Fibroblast of peridontal ligament (primary cell): ENCODE measurements around the gene ZBTB39.
"Not testable (repeated sequence)": the region's sequence is repeated elsewhere in the genome, so short reads cannot be mapped to it uniquely, and the experiment has no call there.

Experiments
- DNase-seq: peaks from one replicate; pipeline ENCODE4 v3.0.0-alpha.2; 2010; ENCODE audit errors: extremely low read depth

The ZBTB39 gene

GRCh38 chr12:57000393-57000792, 6.0 kb downstream of the ZBTB39 start:
- no peak for DNase-seq

- DNase-seq, result no peak
Measured at GRCh38 chr12:56999456-56999855, 6.9 kb downstream of the ZBTB39 start.

DNA sequence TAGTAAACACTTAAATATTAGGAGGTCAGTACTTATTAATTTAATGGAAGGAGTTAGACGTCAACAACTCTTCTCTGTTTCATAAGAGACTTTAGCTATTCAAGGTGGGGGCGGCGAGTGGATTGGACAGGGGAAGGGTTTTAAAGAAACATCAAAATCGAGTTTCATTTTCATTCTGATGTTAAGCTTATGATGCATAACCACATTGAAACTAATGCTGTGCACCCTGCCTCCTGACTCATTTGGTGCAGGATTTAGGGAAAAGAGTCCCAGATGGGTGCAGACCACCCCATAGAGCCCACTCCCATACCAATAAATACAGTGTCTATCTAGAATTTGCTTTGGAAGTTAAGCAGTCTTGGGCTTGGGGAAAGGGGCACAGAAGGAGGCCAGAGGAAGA, 7.4 kb downstream of the ZBTB39 start:
- DNase-seq, result no peak

DNA sequence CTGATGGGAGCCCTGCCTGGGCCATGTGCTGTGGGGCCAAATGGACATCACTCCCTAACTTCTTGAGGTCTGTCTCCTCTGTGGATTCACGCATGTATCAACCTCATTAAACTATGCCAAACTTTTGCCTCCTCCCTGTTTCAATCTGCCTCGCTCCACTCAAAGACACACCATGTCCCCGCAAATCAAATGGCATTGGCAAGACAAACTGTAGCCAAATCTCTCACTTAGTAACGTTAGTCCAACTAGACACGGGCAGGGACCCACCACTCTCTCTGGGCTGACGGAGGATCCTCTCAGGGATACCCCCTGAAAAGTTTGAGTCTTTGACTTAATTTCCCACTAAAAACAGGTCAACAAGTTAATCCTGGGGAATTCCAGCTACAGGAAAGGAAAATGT, 8.0 kb downstream of the ZBTB39 start:
- DNase-seq, result no peak

- DNase-seq, result no peak
Measured at GRCh38 chr12:56996793-56997545, 9.4 kb downstream of the ZBTB39 start.

DNA sequence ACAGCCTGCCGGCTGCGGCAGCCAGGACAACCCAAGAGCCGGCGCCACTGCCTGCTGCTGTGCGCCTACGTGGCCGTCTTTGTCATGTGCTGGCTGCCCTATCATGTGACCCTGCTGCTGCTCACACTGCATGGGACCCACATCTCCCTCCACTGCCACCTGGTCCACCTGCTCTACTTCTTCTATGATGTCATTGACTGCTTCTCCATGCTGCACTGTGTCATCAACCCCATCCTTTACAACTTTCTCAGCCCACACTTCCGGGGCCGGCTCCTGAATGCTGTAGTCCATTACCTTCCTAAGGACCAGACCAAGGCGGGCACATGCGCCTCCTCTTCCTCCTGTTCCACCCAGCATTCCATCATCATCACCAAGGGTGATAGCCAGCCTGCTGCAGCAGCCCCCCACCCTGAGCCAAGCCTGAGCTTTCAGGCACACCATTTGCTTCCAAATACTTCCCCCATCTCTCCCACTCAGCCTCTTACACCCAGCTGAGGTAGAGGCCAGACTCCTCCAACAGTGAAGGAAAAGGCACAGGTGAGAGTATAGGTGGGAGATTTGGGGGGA, 10.3 kb downstream of the ZBTB39 start:
- DNase-seq, result no peak

DNA sequence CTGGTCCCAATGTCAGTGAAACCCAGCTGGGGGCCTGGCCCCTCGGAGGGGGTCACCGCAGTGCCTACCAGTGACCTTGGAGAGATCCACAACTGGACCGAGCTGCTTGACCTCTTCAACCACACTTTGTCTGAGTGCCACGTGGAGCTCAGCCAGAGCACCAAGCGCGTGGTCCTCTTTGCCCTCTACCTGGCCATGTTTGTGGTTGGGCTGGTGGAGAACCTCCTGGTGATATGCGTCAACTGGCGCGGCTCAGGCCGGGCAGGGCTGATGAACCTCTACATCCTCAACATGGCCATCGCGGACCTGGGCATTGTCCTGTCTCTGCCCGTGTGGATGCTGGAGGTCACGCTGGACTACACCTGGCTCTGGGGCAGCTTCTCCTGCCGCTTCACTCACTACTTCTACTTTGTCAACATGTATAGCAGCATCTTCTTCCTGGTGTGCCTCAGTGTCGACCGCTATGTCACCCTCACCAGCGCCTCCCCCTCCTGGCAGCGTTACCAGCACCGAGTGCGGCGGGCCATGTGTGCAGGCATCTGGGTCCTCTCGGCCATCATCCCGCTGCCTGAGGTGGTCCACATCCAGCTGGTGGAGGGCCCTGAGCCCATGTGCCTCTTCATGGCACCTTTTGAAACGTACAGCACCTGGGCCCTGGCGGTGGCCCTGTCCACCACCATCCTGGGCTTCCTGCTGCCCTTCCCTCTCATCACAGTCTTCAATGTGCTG, 11.0 kb downstream of the ZBTB39 start:
- no peak for DNase-seq

DNA sequence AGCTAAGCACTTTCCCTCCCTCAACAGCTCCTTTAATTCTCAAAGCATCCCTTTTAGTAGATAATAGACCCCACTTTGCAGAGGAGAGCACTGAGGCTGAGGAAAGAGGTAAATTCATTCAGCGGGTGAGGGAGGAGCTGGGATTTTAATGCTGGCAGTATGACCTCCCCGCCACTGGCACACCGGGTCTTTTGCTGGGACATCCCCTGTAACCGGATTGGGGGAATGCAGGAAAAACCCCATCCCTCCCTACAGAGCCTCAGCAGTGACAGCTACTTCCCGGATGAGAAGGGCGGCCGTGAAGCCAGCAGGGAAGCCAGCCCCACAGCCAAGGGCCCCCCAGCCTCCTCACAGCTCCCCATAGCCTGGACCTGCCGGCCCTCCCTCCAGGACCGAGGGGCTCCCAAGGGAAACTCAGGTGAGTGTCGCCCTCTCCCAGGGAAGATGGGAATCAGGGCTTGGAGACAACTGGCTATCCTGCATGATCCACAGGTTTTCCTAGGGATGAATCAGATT, 12.1 kb downstream of the ZBTB39 start:
- no peak for DNase-seq

DNA sequence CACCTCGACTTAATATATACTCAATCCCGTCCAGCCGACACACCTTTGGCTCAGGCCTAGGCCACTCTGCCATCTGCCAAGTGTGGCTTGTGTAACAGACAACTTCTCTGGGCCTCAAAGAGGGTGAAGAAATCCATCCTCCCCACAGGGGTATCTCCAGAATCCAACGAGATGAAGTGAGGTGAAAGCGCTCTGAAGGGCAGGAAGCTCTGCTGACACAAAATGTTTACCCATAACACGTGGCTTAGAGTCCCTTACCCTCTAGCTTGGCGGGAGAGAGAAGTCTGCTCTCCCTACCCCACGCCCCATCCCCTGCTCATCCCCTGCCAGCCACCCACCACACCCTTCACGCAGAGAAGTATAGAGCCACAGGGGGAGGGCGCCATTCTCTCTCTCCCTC, 13.0 kb downstream of the ZBTB39 start:
- DNase-seq, result no peak

GRCh38 chr12:56991319-56992246, 14.8 kb downstream of the ZBTB39 start:
- no peak for DNase-seq

- no peak for DNase-seq
Measured at GRCh38 chr12:56990648-56991318, 15.6 kb downstream of the ZBTB39 start.

DNA sequence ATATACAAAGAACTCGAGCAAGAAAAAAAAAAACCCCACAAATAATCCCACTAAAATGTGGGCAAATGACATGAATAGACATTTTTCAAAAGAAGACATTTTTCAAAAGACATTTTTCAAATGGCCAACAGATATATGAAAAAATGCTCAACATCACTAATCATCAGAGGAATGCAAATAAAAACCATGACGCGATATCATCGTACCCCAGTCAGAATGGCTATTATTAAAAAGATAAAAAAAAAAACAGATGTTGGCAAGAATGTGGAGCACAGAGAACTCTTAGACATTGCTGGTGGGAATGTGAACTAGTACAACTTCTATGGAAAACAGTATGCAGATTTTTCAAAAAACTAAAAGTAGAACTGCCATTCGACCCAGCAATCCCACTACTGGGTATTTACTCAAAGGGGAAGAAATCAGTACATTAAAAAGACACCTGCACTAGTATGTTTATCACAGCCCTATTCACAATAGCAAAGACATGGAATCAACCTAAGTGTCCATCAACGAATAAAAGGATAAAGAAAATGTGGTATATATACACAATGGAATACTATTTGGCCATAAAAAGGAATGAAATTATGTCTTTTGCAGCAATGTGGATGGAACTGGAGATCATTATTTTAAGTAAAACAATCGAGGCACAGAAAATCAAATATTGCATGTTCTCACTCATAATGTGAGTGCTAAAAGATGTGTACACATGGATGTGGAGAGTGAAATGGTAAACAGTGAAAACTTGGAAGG, 16.3 kb downstream of the ZBTB39 start:
- no peak for DNase-seq

DNA sequence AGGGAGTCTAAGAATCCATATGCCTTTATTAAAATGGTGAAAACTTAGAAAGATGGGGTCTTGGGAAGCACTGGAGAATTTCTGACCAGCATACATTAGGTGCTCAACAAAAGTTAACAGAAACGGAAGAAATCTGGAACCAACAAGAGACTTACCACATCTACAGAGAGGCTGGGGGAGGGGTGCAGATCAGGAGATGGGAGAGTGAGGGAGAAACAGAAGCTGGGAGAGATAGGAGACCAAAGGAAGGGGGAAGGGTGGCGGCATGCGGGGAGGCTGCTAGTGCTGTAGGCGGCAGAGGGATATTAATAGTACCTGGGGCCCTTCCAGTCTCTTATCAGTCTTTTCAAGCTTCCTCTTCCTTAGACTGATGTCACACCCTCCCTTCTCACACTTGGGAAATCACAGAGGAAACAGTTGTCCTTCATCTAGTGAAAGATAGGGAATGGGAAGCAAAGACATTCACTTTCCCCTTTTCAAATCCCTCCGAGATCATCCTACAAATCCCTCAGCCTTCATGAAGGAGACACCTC, 18.1 kb downstream of the ZBTB39 start:
- DNase-seq, result no peak

GRCh38 chr12:56987551-56988053, 18.7 kb downstream of the ZBTB39 start:
- peak; percentile 72 for DNase-seq

DNA sequence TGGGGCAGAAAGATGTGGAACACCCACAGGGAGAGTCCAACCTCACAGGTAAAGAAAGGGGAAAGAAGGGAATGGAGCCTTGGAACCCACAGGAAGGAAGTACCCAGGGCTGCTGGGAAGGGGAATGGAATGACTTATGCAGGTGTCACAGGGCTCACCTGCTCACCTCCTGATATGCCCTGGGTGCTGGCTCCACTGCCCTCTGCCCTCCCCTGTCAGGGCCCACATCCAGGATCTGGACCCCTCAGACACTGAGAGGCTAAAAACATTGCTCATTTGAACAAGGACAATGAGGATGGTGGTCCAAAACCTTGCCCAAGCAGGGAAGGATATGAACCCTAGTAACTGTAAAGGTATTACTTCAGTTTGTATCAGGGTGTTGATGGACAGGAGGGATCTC, 19.3 kb downstream of the ZBTB39 start:
- DNase-seq, result no peak

- DNase-seq, result not testable (repeated sequence)
Measured at GRCh38 chr12:56985714-56986113, 20.6 kb downstream of the ZBTB39 start.

DNA sequence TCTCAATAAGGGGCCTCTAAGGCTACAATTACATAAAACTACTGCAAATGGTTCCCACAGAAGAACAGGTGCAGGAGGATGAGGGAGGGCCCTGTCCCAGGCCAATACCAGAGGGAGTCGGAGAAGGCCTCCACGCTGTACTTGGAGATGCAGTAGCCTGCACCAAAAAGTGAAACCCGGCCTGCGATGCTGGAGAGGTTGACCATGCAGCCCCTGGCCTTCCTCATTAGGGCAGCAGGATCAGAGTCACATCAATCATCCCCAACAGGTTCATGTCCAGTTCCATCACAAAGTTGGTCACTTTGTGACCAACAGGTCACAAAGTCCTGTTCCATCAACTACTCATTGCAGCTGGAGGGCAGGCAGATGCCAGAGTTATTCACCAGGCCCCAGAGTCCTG, 23.0 kb downstream of the ZBTB39 start:
- DNase-seq, result no peak

GRCh38 chr12:56982578-56983236, 23.6 kb downstream of the ZBTB39 start:
- not testable (repeated sequence) for DNase-seq

DNA sequence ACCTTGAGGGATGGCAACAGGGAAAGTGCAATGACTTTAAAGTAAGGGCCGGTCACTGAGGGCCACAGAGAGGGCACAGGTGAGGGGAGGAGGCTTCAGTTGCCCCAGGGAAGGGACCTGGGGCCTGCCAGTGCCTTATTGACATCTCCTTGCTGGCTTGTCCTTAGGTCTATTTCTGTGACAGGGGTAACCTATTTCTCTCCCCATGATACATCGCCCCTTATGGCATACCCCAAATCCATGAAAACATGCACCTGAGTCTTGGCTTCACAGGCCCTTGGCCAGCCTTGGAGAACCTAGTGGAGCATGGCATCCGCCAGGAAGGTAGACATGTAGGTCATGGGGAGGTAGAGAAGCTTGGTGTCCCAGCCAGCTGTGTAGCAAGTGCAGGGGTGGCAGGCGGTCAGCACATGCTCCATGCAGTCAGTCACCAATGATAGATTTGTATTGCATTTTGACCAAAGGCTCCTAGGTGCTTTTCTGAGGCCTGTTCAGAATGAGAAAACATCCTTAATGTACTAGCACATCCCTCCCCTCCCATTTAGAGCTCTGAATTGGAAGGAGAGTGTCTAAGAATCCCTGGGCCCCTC, 25.3 kb downstream of the ZBTB39 start:
- no peak for DNase-seq
